Mucosa of rectum (tissue), 2 donors: ENCODE data around the gene MCAT.
"Not testable (repeated sequence)": the region's sequence is repeated elsewhere in the genome, so short reads cannot be mapped to it uniquely, and the experiment has no call there.

Source experiments
- H3K27ac ChIP-seq, 2 donors: one replicate each; pipeline ENCODE4 v1.7.0; 2013; ENCODE audit warnings: inconsistent platforms in 2 of 2, low read depth in 2 of 2, low read length in 2 of 2
- H3K27me3 ChIP-seq, 2 donors: one replicate each; pipeline ENCODE4 v1.7.0; 2013; ENCODE audit warnings: low read length in 2 of 2; ENCODE audit not compliant: control insufficient read depth in 2 of 2, insufficient read depth in 2 of 2
- H3K36me3 ChIP-seq, 2 donors: one replicate each; pipeline ENCODE4 v1.7.0; 2013; ENCODE audit warnings: low read length in 2 of 2; ENCODE audit not compliant: control insufficient read depth in 2 of 2, insufficient read depth in 2 of 2
- H3K4me1 ChIP-seq, 2 donors: one replicate each; pipeline ENCODE4 v1.7.0; 2013; ENCODE audit warnings: low read length in 2 of 2, mild to moderate bottlenecking in 1 of 2; ENCODE audit not compliant: control insufficient read depth in 2 of 2, insufficient read depth in 2 of 2
- H3K4me3 ChIP-seq, 2 donors: one replicate each; pipeline ENCODE4 v1.7.0; 2013; ENCODE audit warnings: low read length in 2 of 2
- H3K9ac ChIP-seq, 2 donors: one replicate each; pipeline ENCODE4 v1.7.0; 2013; ENCODE audit warnings: low read length in 2 of 2, low read depth in 1 of 2, mild to moderate bottlenecking in 1 of 2
- H3K9me3 ChIP-seq, 2 donors: one replicate each; pipeline ENCODE4 v1.7.0; 2013; ENCODE audit warnings: low read length in 2 of 2; ENCODE audit not compliant: control insufficient read depth in 2 of 2
- donor health status: healthy.
- donor health status: Normal muscosa, but diverticular disease.

The MCAT gene

DNA sequence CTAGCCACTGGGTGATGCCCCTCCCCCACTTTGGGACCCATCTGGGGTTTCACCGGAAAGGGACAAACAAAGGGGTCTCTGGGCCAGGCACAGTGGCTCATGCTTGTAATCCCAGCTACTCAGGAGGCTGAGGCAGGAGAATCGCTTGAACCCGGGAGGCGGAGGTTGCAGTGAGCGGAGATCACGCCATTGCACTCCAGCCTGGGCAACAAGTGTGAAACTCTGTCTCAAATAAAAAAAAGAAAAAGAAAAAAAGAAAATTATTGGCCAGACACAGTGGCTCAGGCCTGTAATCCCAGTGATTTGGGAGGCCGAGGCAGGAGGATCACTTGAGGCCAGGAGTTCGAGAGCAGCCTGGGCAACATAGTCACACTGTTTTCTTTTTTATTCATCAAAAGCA lies 2.2 kb upstream of the MCAT start:
- not testable (repeated sequence) for H3K9ac ChIP-seq, H3K27me3 ChIP-seq, H3K36me3 ChIP-seq, H3K4me3 ChIP-seq, H3K27ac ChIP-seq, H3K9me3 ChIP-seq
- peaks cover 7 to 16% of the 10 kb centered on the region in 2 donors for H3K4me1 ChIP-seq

DNA sequence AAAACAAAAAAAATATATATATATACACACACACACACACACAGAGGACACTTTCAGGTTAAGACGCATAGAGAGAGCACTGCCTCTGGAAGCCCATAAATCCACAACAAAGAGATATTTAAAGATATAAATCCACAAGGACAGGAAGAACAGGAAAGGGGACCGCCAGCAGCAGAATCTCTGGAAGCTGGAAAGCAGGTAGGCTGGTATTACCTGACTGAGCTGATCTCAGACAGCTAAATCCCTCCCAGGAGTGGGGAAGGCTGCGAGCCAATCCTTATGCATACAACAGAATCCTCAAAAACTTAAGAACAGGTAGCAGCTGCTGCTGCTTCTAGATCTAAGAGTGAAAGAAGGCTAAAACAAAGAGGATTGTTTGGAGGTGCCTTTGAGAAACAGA lies 1.8 kb upstream of the MCAT start:
- no peaks in the 10 kb centered on the region for H3K27me3 ChIP-seq

DNA sequence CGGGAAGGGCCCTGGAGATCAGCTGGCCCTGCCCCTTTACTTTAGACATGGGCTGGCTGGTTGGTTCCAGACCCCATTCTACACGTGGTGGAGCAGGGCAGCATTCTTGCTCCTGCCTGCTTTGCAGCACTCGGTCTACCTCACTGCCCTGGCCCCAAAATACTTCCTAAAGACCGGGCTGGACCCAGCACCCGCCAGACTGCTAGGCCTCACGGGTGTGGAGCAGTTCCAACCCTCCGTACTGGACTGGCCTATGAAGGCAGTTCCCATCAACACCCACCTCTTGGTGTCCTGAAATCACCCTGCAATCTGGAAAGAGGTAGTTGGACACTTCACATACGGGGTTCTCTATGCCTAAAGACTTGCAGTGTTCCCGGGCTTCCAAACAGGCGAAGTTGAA lies 6.4 kb downstream of the MCAT start:
- Histone ChIP-seq H3K9me3 (no peaks in the 10 kb centered on the region), H3K4me3 (no peak overlapping the region), H3K4me1 (peaks cover 0 to 3% of the 10 kb centered on the region in 2 donors), H3K27me3 (no peaks in the 10 kb centered on the region), H3K36me3 (peaks cover 51 to 62% of the 10 kb centered on the region in 2 donors), H3K27ac (no peak overlapping the region), H3K9ac (no peak overlapping the region)

More for the DNA sequence above, 1.8 kb upstream of the MCAT start:
- peaks cover 7 to 16% of the 10 kb centered on the region in 2 donors for H3K4me1 ChIP-seq
- no peak overlapping the region for H3K4me3 ChIP-seq
- H3K9ac ChIP-seq, result no peak overlapping the region
- no peak overlapping the region for H3K27ac ChIP-seq
- peaks cover 6 to 9% of the 10 kb centered on the region in 2 donors for H3K36me3 ChIP-seq
- no peaks in the 10 kb centered on the region for H3K9me3 ChIP-seq

DNA sequence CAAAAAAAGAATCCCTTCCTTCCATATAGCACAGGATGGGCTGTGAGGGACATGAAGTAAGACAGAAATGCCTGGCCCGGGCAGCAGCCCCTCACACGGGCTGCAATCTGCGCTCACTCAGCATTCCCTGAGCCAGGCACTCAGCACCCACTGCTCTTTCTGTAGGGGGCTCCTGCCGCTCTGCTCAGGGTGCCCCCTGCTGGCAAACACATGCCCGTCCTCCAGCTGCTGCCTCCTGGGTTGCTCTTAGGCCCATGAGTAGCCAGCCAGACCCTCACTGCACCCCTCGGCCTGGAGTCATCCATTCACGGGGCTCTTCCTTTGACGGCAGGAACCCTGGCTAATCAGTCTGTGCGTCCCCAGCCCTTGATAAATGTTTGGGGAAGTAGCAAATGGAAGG lies 6.9 kb downstream of the MCAT start:
- H3K9ac ChIP-seq, result no peak overlapping the region

DNA sequence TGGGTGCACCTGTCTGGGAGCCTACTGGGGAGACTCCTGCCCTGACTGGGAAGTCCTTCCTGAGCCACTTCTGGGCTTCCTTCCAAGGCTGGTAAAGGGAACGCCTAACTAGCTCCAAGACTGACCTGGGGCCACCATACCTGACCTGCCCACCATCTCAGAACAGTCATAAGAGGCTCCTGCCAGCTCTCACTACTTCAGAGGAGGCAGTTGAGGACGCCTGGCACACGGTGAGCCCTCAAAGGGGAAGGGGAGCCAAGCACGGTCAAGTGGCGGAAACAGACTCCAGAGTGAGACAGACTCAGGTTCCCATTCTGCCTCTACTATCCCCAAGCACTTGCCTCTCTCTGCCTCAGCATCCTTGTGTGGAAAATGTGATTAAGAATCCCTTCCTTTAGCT lies 7.6 kb downstream of the MCAT start:
- Histone ChIP-seq H3K4me3 (no peak overlapping the region), H3K36me3 (peaks cover 52 to 66% of the 10 kb centered on the region in 2 donors), H3K9me3 (no peaks in the 10 kb centered on the region), H3K9ac (no peak overlapping the region), H3K27ac (no peak overlapping the region), H3K27me3 (no peaks in the 10 kb centered on the region), H3K4me1 (no peaks in the 10 kb centered on the region)

More for the DNA sequence above, 6.9 kb downstream of the MCAT start:
- no peak overlapping the region for H3K27ac ChIP-seq
- H3K4me3 ChIP-seq, result no peak overlapping the region
- H3K4me1 ChIP-seq, result no peaks in the 10 kb centered on the region
- H3K36me3 ChIP-seq, result peaks cover 56 to 67% of the 10 kb centered on the region in 2 donors
- H3K27me3 ChIP-seq, result no peaks in the 10 kb centered on the region
- H3K9me3 ChIP-seq, result no peaks in the 10 kb centered on the region

DNA sequence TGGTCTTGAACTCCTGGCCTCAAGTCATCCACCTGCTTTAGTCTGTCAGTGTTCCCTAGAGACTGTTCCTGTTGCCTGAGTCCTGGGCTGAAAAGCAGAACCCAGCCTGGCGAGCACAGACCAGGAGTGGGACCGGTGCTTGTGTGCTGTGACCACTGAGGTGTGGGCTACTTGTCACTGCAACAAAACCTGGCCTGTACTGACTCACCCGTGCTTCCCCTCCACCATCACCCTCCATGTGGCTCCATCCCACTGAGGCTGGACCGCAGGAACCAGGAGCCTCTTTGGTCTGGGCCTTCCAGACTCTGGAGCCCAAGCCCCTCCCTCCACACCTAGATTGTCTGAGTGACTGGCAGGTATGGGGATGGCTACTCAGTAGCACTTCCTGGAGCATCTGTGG lies 8.6 kb downstream of the MCAT start:
- no peak overlapping the region for H3K9ac ChIP-seq

DNA sequence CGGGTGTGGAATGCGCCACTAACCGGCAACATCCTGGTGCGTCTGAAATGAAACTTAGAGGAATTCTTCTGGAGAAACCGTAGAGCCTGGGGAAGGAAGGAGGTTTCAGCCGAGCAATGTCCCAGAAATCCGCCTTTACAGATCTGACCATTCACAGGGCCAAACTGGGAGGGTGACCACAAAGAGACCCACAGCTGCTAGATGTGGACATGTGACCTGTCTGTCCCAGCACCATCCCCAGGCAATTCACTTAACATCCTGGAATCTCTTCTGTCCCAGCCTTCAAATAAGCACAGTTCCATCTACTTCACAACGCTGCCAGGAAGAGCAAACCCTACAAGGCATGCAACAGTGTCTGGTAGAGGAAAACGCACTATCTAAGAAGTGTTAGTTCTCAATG lies 9.8 kb downstream of the MCAT start:
- H3K27ac ChIP-seq, result no peak overlapping the region
- H3K36me3 ChIP-seq, result peaks cover 41 to 56% of the 10 kb centered on the region in 2 donors
- peaks cover 17 to 18% of the 10 kb centered on the region in 2 donors for H3K4me1 ChIP-seq
- H3K9me3 ChIP-seq, result no peaks in the 10 kb centered on the region
- H3K4me3 ChIP-seq, result no peak overlapping the region
- no peaks in the 10 kb centered on the region for H3K27me3 ChIP-seq
- no peak overlapping the region for H3K9ac ChIP-seq

More for the DNA sequence above, 8.6 kb downstream of the MCAT start:
- H3K27me3 ChIP-seq, result no peaks in the 10 kb centered on the region
- H3K4me1 ChIP-seq, result peaks cover 6 to 7% of the 10 kb centered on the region in 2 donors
- H3K9me3 ChIP-seq, result no peaks in the 10 kb centered on the region
- H3K4me3 ChIP-seq, result no peak overlapping the region
- peaks cover 45 to 64% of the 10 kb centered on the region in 2 donors for H3K36me3 ChIP-seq
- H3K27ac ChIP-seq, result no peak overlapping the region

DNA sequence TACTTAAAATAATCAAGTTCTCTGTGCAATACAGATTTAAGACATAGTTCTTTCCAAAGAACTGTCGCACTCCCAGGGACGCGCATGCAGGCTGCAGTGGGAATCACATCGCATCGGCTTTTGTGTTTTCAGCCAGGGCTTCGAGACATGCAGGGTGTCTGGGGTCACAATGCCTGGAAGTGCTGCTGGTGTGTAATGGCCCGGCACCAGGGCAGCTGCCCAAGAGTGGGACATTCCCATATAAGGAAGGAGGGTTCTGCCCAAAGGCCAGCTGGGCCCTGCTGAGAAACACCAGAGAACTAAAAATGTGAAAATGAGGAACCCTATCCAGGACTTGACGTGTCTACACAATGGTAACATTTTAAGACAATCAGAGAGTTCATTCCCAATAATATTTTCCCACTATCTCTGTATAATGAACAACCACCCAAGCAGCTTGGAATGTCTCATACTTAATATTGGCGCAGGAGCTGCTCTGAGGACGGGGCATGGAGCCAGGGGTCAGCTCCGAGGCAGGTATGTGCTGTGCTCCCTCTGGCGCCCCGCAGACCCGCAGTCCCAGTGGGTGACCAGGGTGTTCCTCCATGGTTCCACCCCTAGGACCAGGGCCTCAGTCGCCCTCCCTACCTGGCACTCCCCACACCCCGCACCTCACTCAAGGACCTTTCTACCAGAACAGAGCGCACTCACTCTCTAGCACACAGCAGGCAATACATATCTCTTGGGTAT lies 11.3 kb downstream of the MCAT start:
- Histone ChIP-seq H3K4me3 (no peak overlapping the region), H3K4me1 (peaks cover 30% of the 10 kb centered on the region in 2 donors), H3K27me3 (no peaks in the 10 kb centered on the region), H3K36me3 (peaks cover 31 to 44% of the 10 kb centered on the region in 2 donors), H3K27ac (no peak overlapping the region), H3K9ac (no peak overlapping the region), H3K9me3 (no peaks in the 10 kb centered on the region)

DNA sequence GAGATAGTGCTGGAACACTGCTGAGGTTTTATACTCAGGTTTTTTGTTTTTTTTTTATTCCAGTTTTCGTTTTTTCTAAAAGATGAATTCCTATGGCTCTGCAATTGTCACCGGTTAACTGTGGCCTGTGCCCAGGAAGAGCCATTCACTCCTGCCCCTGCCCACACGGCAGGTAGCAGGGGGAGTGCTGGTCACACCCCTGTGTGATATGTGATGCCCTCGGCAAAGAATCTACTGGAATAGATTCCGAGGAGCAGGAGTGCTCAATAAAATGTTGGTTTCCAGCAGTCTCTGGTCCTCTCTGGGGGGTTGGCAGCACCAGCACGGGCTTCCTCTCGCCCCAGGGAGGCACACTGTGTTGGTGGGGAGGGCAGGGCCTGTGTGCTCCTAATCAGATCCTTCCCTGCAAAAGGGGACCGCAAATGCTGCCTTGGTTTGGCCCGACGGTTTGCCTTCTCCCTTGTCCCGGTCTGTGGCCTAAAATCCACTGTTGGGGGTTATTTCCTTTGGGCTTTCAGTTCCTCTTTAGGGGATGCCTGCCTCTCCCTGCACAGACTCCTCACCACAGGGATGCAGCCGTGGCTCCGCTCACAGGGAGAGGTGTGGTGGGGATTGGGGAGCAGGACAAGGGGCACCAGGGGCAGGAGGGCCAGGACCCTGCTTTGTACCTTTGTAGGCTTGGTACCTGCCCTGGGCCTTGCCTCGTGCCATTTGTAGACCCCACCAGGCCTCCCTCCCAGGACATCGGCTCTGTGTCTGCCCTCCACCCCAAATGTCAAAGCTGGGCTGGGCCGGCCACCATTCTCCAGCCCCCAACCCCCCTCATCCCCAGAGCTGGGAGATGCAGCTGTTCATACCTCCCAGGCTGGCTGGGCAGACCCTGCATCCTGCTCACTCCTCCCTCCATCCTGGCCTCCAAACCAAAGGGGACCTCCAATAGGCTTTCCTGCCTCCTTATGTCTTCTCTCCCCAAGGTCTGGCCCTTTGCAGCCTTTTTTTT lies 13.5 kb downstream of the MCAT start:
- peak overlapping the region in 1 of 2 donors; percentile 20 for H3K4me3 ChIP-seq
- H3K9ac ChIP-seq, result peak overlapping the region in 1 of 2 donors; percentile 84
- H3K4me1 ChIP-seq, result peaks cover 32 to 48% of the 10 kb centered on the region in 2 donors
- peak overlapping the region; percentile 78 to 91 for H3K27ac ChIP-seq
- H3K36me3 ChIP-seq, result peaks cover 18 to 29% of the 10 kb centered on the region in 2 donors
- H3K9me3 ChIP-seq, result no peaks in the 10 kb centered on the region
- H3K27me3 ChIP-seq, result no peaks in the 10 kb centered on the region

DNA sequence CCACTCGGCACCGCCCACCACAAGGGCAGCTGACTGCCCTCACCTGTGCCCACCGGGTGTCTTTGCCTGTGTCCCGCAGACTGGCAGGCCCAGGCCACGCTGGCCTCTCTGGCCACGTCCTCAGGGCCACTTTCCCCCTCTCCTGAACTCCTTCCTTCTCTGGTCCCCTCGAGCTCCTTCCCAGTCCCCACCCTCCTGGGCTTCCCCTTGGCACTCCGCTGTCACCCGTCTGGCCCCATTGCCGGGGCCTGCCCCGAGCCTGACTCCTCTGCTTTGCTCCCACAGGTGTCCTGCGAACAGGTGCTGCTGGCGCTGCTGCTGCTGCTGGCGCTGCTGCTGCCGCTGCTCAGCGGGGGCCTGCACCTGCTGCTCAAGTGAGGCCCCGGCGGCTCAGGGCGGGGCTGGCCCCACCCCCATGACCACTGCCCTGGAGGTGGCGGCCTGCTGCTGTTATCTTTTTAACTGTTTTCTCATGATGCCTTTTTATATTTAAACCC lies 14.2 kb downstream of the MCAT start:
- Histone ChIP-seq H3K27me3 (no peaks in the 10 kb centered on the region), H3K36me3 (peaks cover 14 to 24% of the 10 kb centered on the region in 2 donors), H3K27ac (peak overlapping the region; percentile 78 to 91), H3K9ac (peak overlapping the region; percentile 52 to 84), H3K4me3 (peak overlapping the region; percentile 38 to 60), H3K9me3 (no peaks in the 10 kb centered on the region), H3K4me1 (peaks cover 32 to 53% of the 10 kb centered on the region in 2 donors)
